WTC11 (cell line): ENCODE data around the gene VCX3B.

ENCODE experiments used
- FOXK1 ChIP-seq: sonication (generic); formaldehyde crosslinking; IDR thresholded peaks from 2 replicates; pipeline ENCODE4 v1.8.0; 2022; ENCODE audit warnings: mild to moderate bottlenecking, moderate library complexity, missing genetic modification reagents
- MXD4 ChIP-seq: fragments of 250-450 bp; sonication (Bioruptor Pico); IDR thresholded peaks from 2 replicates; pipeline ENCODE4 v1.8.0; 2021; ENCODE audit warnings: mild to moderate bottlenecking, moderate library complexity, borderline replicate concordance
- NR2C2 ChIP-seq: sonication (generic); formaldehyde crosslinking; IDR thresholded peaks from 2 replicates; pipeline ENCODE4 v1.8.0; 2022; ENCODE audit warnings: mild to moderate bottlenecking, missing genetic modification reagents
- SMAD3 ChIP-seq: sonication (generic); formaldehyde crosslinking; IDR thresholded peaks from 2 replicates; pipeline ENCODE4 v1.8.0; 2022; ENCODE audit warnings: missing genetic modification reagents, mild to moderate bottlenecking, borderline replicate concordance
- TCF7 ChIP-seq: sonication (generic); formaldehyde crosslinking; IDR thresholded peaks from 2 replicates; pipeline ENCODE4 v1.8.0; 2022; ENCODE audit warnings: mild to moderate bottlenecking, low read depth, missing genetic modification reagents, moderate library complexity
- TEAD1 ChIP-seq: sonication (generic); formaldehyde crosslinking; IDR thresholded peaks from 2 replicates; pipeline ENCODE4 v1.8.0; 2022; ENCODE audit warnings: mild to moderate bottlenecking, missing genetic modification reagents
- TEAD4 ChIP-seq: sonication (generic); formaldehyde crosslinking; IDR thresholded peaks from 2 replicates; pipeline ENCODE4 v1.8.0; 2022; ENCODE audit warnings: mild to moderate bottlenecking, missing genetic modification reagents
- TP53 ChIP-seq: sonication (generic); formaldehyde crosslinking; IDR thresholded peaks from 2 replicates; pipeline ENCODE4 v1.8.1; 2023; ENCODE audit warnings: mild to moderate bottlenecking, missing genetic modification reagents
- TF ChIP-seq, protein P1 (sequence below): fragments of 200-600 bp; IDR thresholded peaks from 2 replicates; pipeline ENCODE4 v1.8.0; 2022; ENCODE audit warnings: antibody characterized with exemption
- TF ChIP-seq, protein P2 (sequence below): sonication (generic); formaldehyde crosslinking; IDR thresholded peaks from 2 replicates; pipeline ENCODE4 v1.8.1; 2022; ENCODE audit warnings: missing genetic modification reagents, borderline replicate concordance
- TF ChIP-seq, protein P3 (sequence below): sonication (generic); formaldehyde crosslinking; IDR thresholded peaks from 2 replicates; pipeline ENCODE4 v1.8.0; 2022; ENCODE audit warnings: mild to moderate bottlenecking, missing genetic modification reagents
- TF ChIP-seq, protein P4 (sequence below): sonication (generic); formaldehyde crosslinking; IDR thresholded peaks from 2 replicates; pipeline ENCODE4 v1.8.1; 2023; ENCODE audit warnings: mild to moderate bottlenecking, missing genetic modification reagents, moderate library complexity

DNA sequence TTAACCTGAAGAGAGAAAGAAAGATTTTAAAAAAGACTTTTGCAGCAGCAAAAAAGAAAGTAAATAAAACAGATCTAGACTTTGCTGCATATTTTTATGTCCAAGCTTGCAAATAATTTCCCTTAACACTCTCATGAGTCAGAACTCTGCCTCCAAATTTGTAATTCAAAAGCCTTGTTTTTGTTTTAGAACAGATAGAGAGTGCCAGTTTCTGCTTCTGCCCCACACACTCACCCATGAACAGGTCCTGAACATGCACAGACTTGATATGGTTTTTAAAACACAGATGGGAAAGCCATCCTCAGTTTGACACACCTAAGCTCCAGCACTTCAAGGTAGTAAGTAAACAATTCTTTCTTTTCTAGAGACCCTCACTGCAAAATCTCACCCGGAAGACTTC is 39.7 kb upstream of the VCX3B start:
- TF ChIP-seq, protein P1, sequence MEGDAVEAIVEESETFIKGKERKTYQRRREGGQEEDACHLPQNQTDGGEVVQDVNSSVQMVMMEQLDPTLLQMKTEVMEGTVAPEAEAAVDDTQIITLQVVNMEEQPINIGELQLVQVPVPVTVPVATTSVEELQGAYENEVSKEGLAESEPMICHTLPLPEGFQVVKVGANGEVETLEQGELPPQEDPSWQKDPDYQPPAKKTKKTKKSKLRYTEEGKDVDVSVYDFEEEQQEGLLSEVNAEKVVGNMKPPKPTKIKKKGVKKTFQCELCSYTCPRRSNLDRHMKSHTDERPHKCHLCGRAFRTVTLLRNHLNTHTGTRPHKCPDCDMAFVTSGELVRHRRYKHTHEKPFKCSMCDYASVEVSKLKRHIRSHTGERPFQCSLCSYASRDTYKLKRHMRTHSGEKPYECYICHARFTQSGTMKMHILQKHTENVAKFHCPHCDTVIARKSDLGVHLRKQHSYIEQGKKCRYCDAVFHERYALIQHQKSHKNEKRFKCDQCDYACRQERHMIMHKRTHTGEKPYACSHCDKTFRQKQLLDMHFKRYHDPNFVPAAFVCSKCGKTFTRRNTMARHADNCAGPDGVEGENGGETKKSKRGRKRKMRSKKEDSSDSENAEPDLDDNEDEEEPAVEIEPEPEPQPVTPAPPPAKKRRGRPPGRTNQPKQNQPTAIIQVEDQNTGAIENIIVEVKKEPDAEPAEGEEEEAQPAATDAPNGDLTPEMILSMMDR, result no peak
- TF ChIP-seq, protein P2, sequence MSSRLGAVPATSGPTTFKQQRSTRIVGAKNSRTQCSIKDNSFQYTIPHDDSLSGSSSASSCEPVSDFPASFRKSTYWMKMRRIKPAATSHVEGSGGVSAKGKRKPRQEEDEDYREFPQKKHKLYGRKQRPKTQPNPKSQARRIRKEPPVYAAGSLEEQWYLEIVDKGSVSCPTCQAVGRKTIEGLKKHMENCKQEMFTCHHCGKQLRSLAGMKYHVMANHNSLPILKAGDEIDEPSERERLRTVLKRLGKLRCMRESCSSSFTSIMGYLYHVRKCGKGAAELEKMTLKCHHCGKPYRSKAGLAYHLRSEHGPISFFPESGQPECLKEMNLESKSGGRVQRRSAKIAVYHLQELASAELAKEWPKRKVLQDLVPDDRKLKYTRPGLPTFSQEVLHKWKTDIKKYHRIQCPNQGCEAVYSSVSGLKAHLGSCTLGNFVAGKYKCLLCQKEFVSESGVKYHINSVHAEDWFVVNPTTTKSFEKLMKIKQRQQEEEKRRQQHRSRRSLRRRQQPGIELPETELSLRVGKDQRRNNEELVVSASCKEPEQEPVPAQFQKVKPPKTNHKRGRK (CRISPR knock-in tag), result no peak
- TF ChIP-seq TCF7 (CRISPR knock-in tag) (no peak), SMAD3 (CRISPR knock-in tag) (no peak), TP53 (CRISPR knock-in tag) (no peak), MXD4 (CRISPR knock-in tag) (no peak), TEAD1 (CRISPR knock-in tag) (no peak), NR2C2 (CRISPR knock-in tag) (no peak), FOXK1 (CRISPR knock-in tag) (no peak), TEAD4 (CRISPR knock-in tag) (no peak)
- TF ChIP-seq, protein P3, sequence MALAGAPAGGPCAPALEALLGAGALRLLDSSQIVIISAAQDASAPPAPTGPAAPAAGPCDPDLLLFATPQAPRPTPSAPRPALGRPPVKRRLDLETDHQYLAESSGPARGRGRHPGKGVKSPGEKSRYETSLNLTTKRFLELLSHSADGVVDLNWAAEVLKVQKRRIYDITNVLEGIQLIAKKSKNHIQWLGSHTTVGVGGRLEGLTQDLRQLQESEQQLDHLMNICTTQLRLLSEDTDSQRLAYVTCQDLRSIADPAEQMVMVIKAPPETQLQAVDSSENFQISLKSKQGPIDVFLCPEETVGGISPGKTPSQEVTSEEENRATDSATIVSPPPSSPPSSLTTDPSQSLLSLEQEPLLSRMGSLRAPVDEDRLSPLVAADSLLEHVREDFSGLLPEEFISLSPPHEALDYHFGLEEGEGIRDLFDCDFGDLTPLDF, result no peak
- TF ChIP-seq, protein P4, sequence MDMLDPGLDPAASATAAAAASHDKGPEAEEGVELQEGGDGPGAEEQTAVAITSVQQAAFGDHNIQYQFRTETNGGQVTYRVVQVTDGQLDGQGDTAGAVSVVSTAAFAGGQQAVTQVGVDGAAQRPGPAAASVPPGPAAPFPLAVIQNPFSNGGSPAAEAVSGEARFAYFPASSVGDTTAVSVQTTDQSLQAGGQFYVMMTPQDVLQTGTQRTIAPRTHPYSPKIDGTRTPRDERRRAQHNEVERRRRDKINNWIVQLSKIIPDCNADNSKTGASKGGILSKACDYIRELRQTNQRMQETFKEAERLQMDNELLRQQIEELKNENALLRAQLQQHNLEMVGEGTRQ, result no peak
